KMS-11 (cell line): ENCODE results near the gene APOC1.

Experiments
- H2AFZ ChIP-seq: fragments of 200-600 bp; sonication (generic); 2 replicates; pipeline ENCODE4 v1.6.1; 2016; ENCODE audit warnings: antibody characterized with exemption, mixed run types, low read depth
- H3K27ac ChIP-seq: fragments of 200-600 bp; sonication (generic); 2 replicates; pipeline ENCODE4 v1.6.1; 2016; ENCODE audit warnings: mild to moderate bottlenecking, mixed run types
- H3K27me3 ChIP-seq: fragments of 200-600 bp; sonication (generic); 2 replicates; pipeline ENCODE4 v1.6.1; 2017; ENCODE audit warnings: mild to moderate bottlenecking, low read depth, mixed run types, moderate library complexity; ENCODE audit not compliant: insufficient read depth
- H3K36me3 ChIP-seq: fragments of 200-600 bp; sonication (generic); 2 replicates; pipeline ENCODE4 v1.6.1; 2017; ENCODE audit warnings: mild to moderate bottlenecking, mixed run types; ENCODE audit not compliant: insufficient read depth
- H3K4me1 ChIP-seq: fragments of 200-600 bp; sonication (generic); 2 replicates; pipeline ENCODE4 v1.6.1; 2016; ENCODE audit warnings: mild to moderate bottlenecking, low read depth, mixed run types; ENCODE audit not compliant: poor library complexity, severe bottlenecking
- H3K4me2 ChIP-seq: fragments of 200-600 bp; sonication (generic); 2 replicates; pipeline ENCODE4 v1.7.0; 2016; ENCODE audit warnings: mild to moderate bottlenecking, mixed run types
- H3K4me3 ChIP-seq: fragments of 200-600 bp; sonication (generic); IDR thresholded peaks from 2 replicates; pipeline ENCODE4 v1.6.1; 2017; ENCODE audit warnings: low read depth, low read length, mixed read lengths; ENCODE audit not compliant: insufficient read depth
- H3K79me2 ChIP-seq: fragments of 200-600 bp; sonication (generic); 2 replicates; pipeline ENCODE4 v1.6.1; 2016; ENCODE audit warnings: low read depth, mixed run types; ENCODE audit not compliant: insufficient read depth
- H3K9ac ChIP-seq: fragments of 200-600 bp; sonication (generic); 2 replicates; pipeline ENCODE4 v1.6.1; 2016; ENCODE audit warnings: mild to moderate bottlenecking, mixed run types
- H4K20me1 ChIP-seq: fragments of 200-600 bp; sonication (generic); 2 replicates; pipeline ENCODE4 v1.6.1; 2016; ENCODE audit warnings: mild to moderate bottlenecking, mixed run types; ENCODE audit not compliant: insufficient read depth
- TF ChIP-seq, protein P1 (sequence below): fragments of 200-600 bp; sonication (generic); conservative IDR thresholded peaks from 2 replicates; pipeline ENCODE4 v1.6.1; 2017; ENCODE audit warnings: low read depth, mild to moderate bottlenecking, antibody characterized with exemption, low read length, moderate library complexity, mixed read lengths

The APOC1 gene

DNA sequence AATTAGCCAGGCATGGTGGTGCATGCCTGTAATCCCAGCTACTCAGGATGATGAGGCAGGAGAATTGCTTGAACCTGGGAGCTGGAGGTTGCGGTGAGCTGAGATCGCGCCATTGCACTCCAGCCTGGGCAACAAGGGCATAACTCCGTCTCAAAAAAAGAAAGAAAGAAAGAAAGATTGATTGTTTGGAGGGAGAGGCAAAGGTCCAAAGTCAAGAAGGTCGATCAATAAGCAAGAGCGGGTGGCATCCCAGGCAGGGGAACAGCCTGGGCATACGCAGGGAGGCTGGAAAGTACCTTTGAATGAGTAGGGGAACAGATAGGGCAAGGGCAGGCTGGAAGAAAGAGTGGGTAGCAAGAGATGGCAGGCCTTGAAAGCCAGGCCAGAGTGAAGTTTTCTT is 15.7 kb downstream of the APOC1 start:
- H3K4me1 ChIP-seq, result no peaks in the 10 kb centered on the region
- no peaks in the 10 kb centered on the region for H3K36me3 ChIP-seq
- no peaks in the 10 kb centered on the region for H3K79me2 ChIP-seq
- TF ChIP-seq, protein P1, sequence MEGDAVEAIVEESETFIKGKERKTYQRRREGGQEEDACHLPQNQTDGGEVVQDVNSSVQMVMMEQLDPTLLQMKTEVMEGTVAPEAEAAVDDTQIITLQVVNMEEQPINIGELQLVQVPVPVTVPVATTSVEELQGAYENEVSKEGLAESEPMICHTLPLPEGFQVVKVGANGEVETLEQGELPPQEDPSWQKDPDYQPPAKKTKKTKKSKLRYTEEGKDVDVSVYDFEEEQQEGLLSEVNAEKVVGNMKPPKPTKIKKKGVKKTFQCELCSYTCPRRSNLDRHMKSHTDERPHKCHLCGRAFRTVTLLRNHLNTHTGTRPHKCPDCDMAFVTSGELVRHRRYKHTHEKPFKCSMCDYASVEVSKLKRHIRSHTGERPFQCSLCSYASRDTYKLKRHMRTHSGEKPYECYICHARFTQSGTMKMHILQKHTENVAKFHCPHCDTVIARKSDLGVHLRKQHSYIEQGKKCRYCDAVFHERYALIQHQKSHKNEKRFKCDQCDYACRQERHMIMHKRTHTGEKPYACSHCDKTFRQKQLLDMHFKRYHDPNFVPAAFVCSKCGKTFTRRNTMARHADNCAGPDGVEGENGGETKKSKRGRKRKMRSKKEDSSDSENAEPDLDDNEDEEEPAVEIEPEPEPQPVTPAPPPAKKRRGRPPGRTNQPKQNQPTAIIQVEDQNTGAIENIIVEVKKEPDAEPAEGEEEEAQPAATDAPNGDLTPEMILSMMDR, result no peak
- no peak overlapping the region for H3K9ac ChIP-seq
- no peaks in the 10 kb centered on the region; the same call in 1 of the 2 replicates for H3K27me3 ChIP-seq
- no peak overlapping the region for H3K4me2 ChIP-seq
- H4K20me1 ChIP-seq, result no peaks in the 10 kb centered on the region
- no peak overlapping the region for H2AFZ ChIP-seq
- H3K27ac ChIP-seq, result no peak overlapping the region
- H3K4me3 ChIP-seq, result no peak overlapping the region

DNA sequence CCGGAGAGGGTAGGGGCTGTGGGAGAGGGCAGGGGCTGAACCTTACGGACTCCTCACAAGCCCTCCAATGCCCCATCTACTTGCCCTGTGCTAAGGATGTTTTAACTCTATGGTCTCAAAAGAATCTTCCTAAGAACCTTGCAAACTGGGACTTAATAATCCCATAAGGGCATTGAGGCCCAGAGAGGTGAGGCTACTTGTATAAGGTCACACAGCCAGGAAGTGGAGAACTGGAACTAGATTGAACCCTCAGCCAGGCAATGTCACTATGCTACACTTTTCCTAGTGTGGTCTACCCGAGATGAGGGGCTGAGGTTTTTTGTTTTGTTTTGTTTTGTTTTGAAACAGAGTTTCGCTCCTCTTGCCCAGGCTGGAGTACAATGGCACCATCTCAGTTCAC is 17.1 kb downstream of the APOC1 start:
- Histone ChIP-seq H3K36me3 (no peaks in the 10 kb centered on the region), H4K20me1 (no peaks in the 10 kb centered on the region), H3K79me2 (no peaks in the 10 kb centered on the region), H3K27ac (no peak overlapping the region), H3K4me1 (no peaks in the 10 kb centered on the region), H3K4me2 (no peak overlapping the region), H2AFZ (no peak overlapping the region), H3K27me3 (no peaks in the 10 kb centered on the region; the same call in 1 of the 2 replicates), H3K4me3 (no peak overlapping the region), H3K9ac (no peak overlapping the region)
- TF ChIP-seq, protein P1, result no peak

DNA sequence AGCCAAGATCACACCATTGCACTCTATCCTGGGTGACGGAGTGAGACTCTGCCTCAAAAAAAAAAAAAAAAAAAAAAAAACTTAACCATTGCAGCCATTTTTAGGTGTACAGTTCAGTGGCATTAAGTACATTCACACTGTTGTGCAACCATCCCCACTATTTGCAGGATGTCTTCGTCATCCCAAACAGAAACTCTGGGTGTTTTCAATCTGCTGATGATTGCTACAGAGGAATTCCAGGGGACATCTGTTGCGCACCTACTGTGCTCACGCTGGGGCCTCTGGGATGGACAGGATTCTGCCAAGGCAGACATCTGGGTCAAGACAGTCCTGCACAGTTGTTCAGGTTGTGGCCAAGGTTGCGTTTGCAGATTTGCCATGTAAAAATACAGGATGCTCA is 25.3 kb downstream of the APOC1 start:
- no peak overlapping the region for H3K4me3 ChIP-seq
- H3K27me3 ChIP-seq, result no peaks in the 10 kb centered on the region
- H3K9ac ChIP-seq, result no peak overlapping the region
- no peak overlapping the region for H3K27ac ChIP-seq
- H3K79me2 ChIP-seq, result no peaks in the 10 kb centered on the region
- TF ChIP-seq, protein P1, result no peak
- no peak overlapping the region for H2AFZ ChIP-seq
- H3K4me1 ChIP-seq, result no peaks in the 10 kb centered on the region
- no peaks in the 10 kb centered on the region for H3K36me3 ChIP-seq
- H3K4me2 ChIP-seq, result no peak overlapping the region
- H4K20me1 ChIP-seq, result no peaks in the 10 kb centered on the region

DNA sequence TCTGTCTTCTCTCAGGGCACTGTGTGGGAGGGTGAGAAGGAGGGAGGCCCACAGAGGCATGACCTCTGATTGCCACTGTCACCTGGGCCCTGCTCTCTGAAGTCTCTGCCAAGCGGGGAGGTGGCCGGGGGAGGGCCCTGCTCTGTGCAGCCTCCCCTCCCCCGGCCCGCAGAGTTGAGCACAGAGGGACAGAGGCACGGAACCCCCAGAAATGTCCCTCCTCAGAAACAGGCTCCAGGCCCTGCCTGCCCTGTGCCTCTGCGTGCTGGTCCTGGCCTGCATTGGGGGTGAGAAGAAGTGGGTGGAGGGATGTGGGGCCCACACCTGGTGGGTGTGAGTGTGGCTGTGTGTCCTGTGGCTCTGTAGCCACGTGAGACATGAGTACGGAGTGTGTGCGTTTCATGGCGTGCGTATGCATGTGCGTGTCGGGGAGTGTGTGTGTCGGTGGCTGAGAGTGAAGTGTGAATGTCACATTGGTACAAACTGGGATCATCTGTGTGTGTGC is 27.7 kb downstream of the APOC1 start, which contains the start of gene APOC4:
Gene APOC4 (plus strand): TSS at position 171 of the 505 bp plus-strand sequence. CDS start 41 bp downstream, at position 212.
- H3K9ac ChIP-seq, result no peak within 1 kb of the TSS
- H3K4me2 ChIP-seq, result no peak within 1 kb of the TSS

More for the DNA sequence above, 27.7 kb downstream of the APOC1 start, which contains the start of gene APOC4:
- no peaks in the 10 kb centered on the region for H3K36me3 ChIP-seq
- no peaks in the 10 kb centered on the region for H3K79me2 ChIP-seq
- TF ChIP-seq, protein P1, result no peak
- H3K27ac ChIP-seq, result no peak within 1 kb of the TSS
- no peaks in the 10 kb centered on the region for H4K20me1 ChIP-seq
- no peaks in the 10 kb centered on the region for H3K27me3 ChIP-seq
- no peak within 1 kb of the TSS for H3K4me3 ChIP-seq
- no peak within 1 kb of the TSS for H2AFZ ChIP-seq
- no peaks in the 10 kb centered on the region for H3K4me1 ChIP-seq
